K562 (cell line): ENCODE measurements around the gene FADS6. TPM values are rescaled to one million over a fixed set of nuclear protein-coding genes. Genes with fewer than 3 reads are reported as not detected.
"Not testable (repeated sequence)": the region's sequence is repeated elsewhere in the genome, so short reads cannot be mapped to it uniquely, and the experiment has no call there.

Source experiments
- ATAC-seq: fragments of 200-7000 bp; cut with Tn5 transposase; 3 replicates; pipeline ENCODE4 v1.9.1; 2020; ENCODE audit warnings: moderate library complexity
- BruUV-seq: library from RNA; stranded (reverse); fragments of 400-500 nt; replicated peaks from 2 replicates; lab custom pipeline; 2021; lab: Mats Ljungman, UMichigan
- CTCF ChIA-PET: fragments of 300-600 bp; formaldehyde crosslinking; extraction: SDS; loops from one replicate; lab custom pipeline; 2021; ENCODE audit warnings: low intra/inter-chr PET ratio; lab: Yijun Ruan, JAX
- POLR2A ChIA-PET: fragments of 300-600, 350-650 bp; sonication (Branson Sonifier 250); formaldehyde crosslinking; extraction: SDS; loops from one replicate; lab custom pipeline; 2021; ENCODE audit warnings: antibody characterized with exemption, inconsistent platforms; lab: Yijun Ruan, JAX
- DNase-seq, 4 experiments: peaks; one replicate each; pipeline versions ENCODE4 v3.0.0 to v3.0.0-alpha.2; 2011 to 2018; ENCODE audit warnings: low spot score in 3 of 4, mixed read lengths in 3 of 4; ENCODE audit errors: extremely low read depth in 1 of 4
- FAIRE-seq: peaks from 2 replicates; lab custom pipeline; 2011; peaks lifted over from hg19 to GRCh38; lab: Jason Lieb, UNC
- H2AFZ ChIP-seq: 2 replicates; pipeline ENCODE4 v1.6.0; 2011; ENCODE audit warnings: low read depth, low read length, control low read depth, inconsistent platforms
- H3K27ac ChIP-seq: fragments of 200-600 bp; 3 replicates; pipeline ENCODE4 v1.8.0; 2011; ENCODE audit warnings: low read depth, mild to moderate bottlenecking, control low read depth, inconsistent platforms, low read length, moderate library complexity, mixed read lengths; ENCODE audit errors: extremely low read depth
- H3K27me3 ChIP-seq, 2 experiments: fragments of 300-600 bp in 1 of 2; 2 replicates in 1 of 2; 3 replicates in 1 of 2; pipeline versions ENCODE4 v1.6.0 to v1.8.0; 2011; ENCODE audit warnings: inconsistent platforms in 2 of 2, low read length in 2 of 2, mild to moderate bottlenecking in 1 of 2, mixed read lengths in 1 of 2, moderate library complexity in 1 of 2; ENCODE audit not compliant: control insufficient read depth in 2 of 2, insufficient read depth in 2 of 2
- H3K36me3 ChIP-seq: fragments of 300-600 bp; 3 replicates; pipeline ENCODE4 v1.8.0; 2011; ENCODE audit warnings: mild to moderate bottlenecking, low read length, inconsistent platforms; ENCODE audit not compliant: control insufficient read depth, insufficient read depth
- H3K4me1 ChIP-seq, 2 experiments: fragments of 200-600 bp in 1 of 2; replicated peaks in 1 of 2; 2 replicates in 1 of 2; 3 replicates in 1 of 2; pipeline versions ENCODE4 v1.5.1 to v1.8.0; 2011; ENCODE audit warnings: inconsistent platforms in 2 of 2, low read length in 2 of 2, mild to moderate bottlenecking in 1 of 2, mixed read lengths in 1 of 2, moderate library complexity in 1 of 2; ENCODE audit not compliant: control insufficient read depth in 2 of 2, insufficient read depth in 2 of 2
- H3K4me2 ChIP-seq: 2 replicates; pipeline ENCODE4 v1.6.1; 2011; ENCODE audit warnings: low read length, control low read depth, inconsistent platforms, mixed read lengths; ENCODE audit not compliant: insufficient read depth
- H3K4me3 ChIP-seq: fragments of 200-600 bp; sonication (generic), shearing (Covaris generic); 2 replicates; pipeline ENCODE4 v1.5.1; 2016; ENCODE audit warnings: control low read depth, inconsistent platforms
- H3K79me2 ChIP-seq: fragments of 200-600 bp; 3 replicates; pipeline ENCODE4 v1.8.0; 2011; ENCODE audit warnings: low read length, inconsistent platforms; ENCODE audit not compliant: control insufficient read depth, insufficient read depth
- H3K9ac ChIP-seq, 2 experiments: 2 replicates each; pipeline versions ENCODE4 v1.6.0 to v1.6.1; 2011; ENCODE audit warnings: low read depth in 2 of 2, low read length in 2 of 2, control low read depth in 1 of 2, inconsistent platforms in 1 of 2, mild to moderate bottlenecking in 1 of 2, mixed read lengths in 1 of 2; ENCODE audit not compliant: insufficient read depth in 1 of 2
- H3K9me1 ChIP-seq: one replicate; pipeline ENCODE4 v1.6.0; 2011; ENCODE audit warnings: inconsistent platforms, mild to moderate bottlenecking, low read length, moderate library complexity; ENCODE audit not compliant: control insufficient read depth, insufficient read depth
- H3K9me3 ChIP-seq: replicated peaks from 2 replicates; pipeline ENCODE4 v1.5.1; 2011; ENCODE audit warnings: low read depth, low read length, inconsistent platforms; ENCODE audit not compliant: control insufficient read depth, insufficient read depth
- H4K20me1 ChIP-seq: replicated peaks from 2 replicates; pipeline ENCODE4 v1.6.1; 2011; ENCODE audit warnings: low read length, inconsistent platforms, mixed read lengths; ENCODE audit not compliant: control insufficient read depth, insufficient read depth
- ASH1L ChIP-seq: fragments of 450-650 bp; IDR thresholded peaks from 2 replicates; pipeline ENCODE4 v1.6.1; 2018; ENCODE audit warnings: borderline replicate concordance, mild to moderate bottlenecking, low read depth; ENCODE audit not compliant: partially characterized antibody
- C11orf30 ChIP-seq: fragments of 450-650 bp; IDR thresholded peaks from 2 replicates; pipeline ENCODE4 v1.6.1; 2016; ENCODE audit warnings: low read depth, mild to moderate bottlenecking
- FOS ChIP-seq: IDR thresholded peaks from 3 replicates; pipeline ENCODE4 v1.6.1; 2011; ENCODE audit not compliant: insufficient read length; ENCODE audit errors: extremely low read depth
- MEIS2 ChIP-seq: fragments of 450-650 bp; IDR thresholded peaks from 2 replicates; pipeline ENCODE4 v1.6.1; 2014; ENCODE audit warnings: mild to moderate bottlenecking; ENCODE audit not compliant: partially characterized antibody
- NFRKB ChIP-seq: fragments of 450-650 bp; IDR thresholded peaks from 2 replicates; pipeline ENCODE4 v1.6.1; 2016; ENCODE audit warnings: low read depth
- NFYB ChIP-seq: IDR thresholded peaks from 2 replicates; pipeline ENCODE4 v1.6.1; 2011; ENCODE audit warnings: mild to moderate bottlenecking, moderate library complexity; ENCODE audit not compliant: insufficient read length; ENCODE audit errors: extremely low read depth
- PBX2 ChIP-seq, 2 experiments: IDR thresholded peaks in 1 of 2; conservative IDR thresholded peaks in 1 of 2; 2 replicates each; pipeline ENCODE4 v1.6.1; 2016; ENCODE audit warnings: low read depth in 2 of 2, mild to moderate bottlenecking in 1 of 2, missing compliant biosample characterization in 1 of 2, missing genetic modification characterization in 1 of 2, moderate library complexity in 1 of 2
- PKNOX1 ChIP-seq: fragments of 450-650 bp; IDR thresholded peaks from 2 replicates; pipeline ENCODE4 v1.6.1; 2016
- POLR2A ChIP-seq: fragments of 450-650 bp; conservative IDR thresholded peaks from 2 replicates; pipeline ENCODE4 v1.6.1; 2016
- ZNF316 ChIP-seq: fragments of 450-650 bp; IDR thresholded peaks from 2 replicates; pipeline ENCODE4 v1.6.1; 2016
- WGBS: fragments of 100-300 bp; shearing (Covaris generic); methylation state at CpG from one replicate; pipeline ENCODE4 v1.1.6; 2016; ENCODE audit warnings: low coverage, mixed read lengths; ENCODE audit not compliant: insufficient coverage; ENCODE audit errors: missing lambda C conversion rate; 5-methylcytosine and 5-hydroxymethylcytosine counted together
- in situ Hi-C: fragments of 300-500 bp; cut with MboI; formaldehyde crosslinking; loops from 4 replicates; pipeline ENCODE4 v1.15.0; 2018; ENCODE audit warnings: inconsistent platforms, mixed read lengths
- intact Hi-C: fragments of 100-400 bp; cut with micrococcal nuclease; formaldehyde crosslinking; loops from 2 replicates; pipeline ENCODE4 v1.14.2; 2022
- polyA plus RNA-seq, 8 experiments: library from polyadenylated mRNA; depleted of rRNA in 4 of 8; stranded (reverse) in 5 of 8; unstranded in 3 of 8; fragments of >200 nt; fragmentation: Nextera tagmentation in 2 of 8; fragmentation: Illumina TruSeq in 1 of 8; extraction: Ambion mirVana in 2 of 8; extraction: Trizol in 1 of 8; gene quantifications; 2 replicates each; pipeline versions ENCODE4 v1.2.1 to v1.2.3, GENCODE V29; 2011 to 2014; ENCODE audit warnings: inconsistent platforms in 1 of 8, missing spikeins in 1 of 8
- total RNA-seq, 7 experiments: library from RNA; depleted of rRNA in 6 of 7; stranded (reverse); fragments of >200 nt in 6 of 7; fragmentation: Illumina TruSeq in 2 of 7; extraction: Trizol in 2 of 7; gene quantifications; 2 replicates each; pipeline versions ENCODE4 v1.2.1 to v1.2.3, GENCODE V29; 2011 to 2021; ENCODE audit warnings: low replicate concordance in 1 of 7

FADS6 gene
- total and polyA plus RNA-seq, 9 of the 15 experiments (the other 6 are each of a cell fraction or from before 2014, with no cell fraction given), result 0.18 to 0.22 TPM; not detected in 7

- DNase-seq, result peak in 1 of 4 experiments; percentile 38
- H3K27ac ChIP-seq, result not testable (repeated sequence)
- peak; percentile 72 for FAIRE-seq
Observed at GRCh38 chr17:74906214-74906793, 12.9 kb upstream of the FADS6 start.

More at GRCh38 chr17:74906214-74906793, 12.9 kb upstream of the FADS6 start:
- ATAC-seq; H4K20me1 ChIP-seq; H3K4me1 ChIP-seq; intact Hi-C loops; TF ChIP-seq PBX2 (CRISPR knock-in tag; IDR thresholded peaks at IDR 0.05; ENCODE audit: low read depth): not testable (repeated sequence)
- peak overlapping the region; percentile 55; the same call in 1 of the 2 replicates for H2AFZ ChIP-seq
- peak; percentile 51 for TF ChIP-seq NFYB
- peak; percentile 47; the same call in 1 of the 2 replicates for TF ChIP-seq POLR2A
- TF ChIP-seq MEIS2, result peak; percentile 54
- peak; percentile 82 for TF ChIP-seq ASH1L
- peak; percentile 68; the same call in 1 of the 2 replicates for TF ChIP-seq NFRKB
- TF ChIP-seq PBX2 (tag; conservative IDR thresholded peaks at IDR 0.05; ENCODE audit: low read depth), result 0 out of 2 replicates have a peak, but pooled peaks have one; percentile 17
- peak; percentile 40 for TF ChIP-seq FOS
- TF ChIP-seq PKNOX1, result peak; percentile 63
- 0 out of 2 replicates have a peak, but pooled peaks have one; percentile 6 for TF ChIP-seq C11orf30
- TF ChIP-seq ZNF316, result peak; percentile 48
- TF ChIP-seq, all 486 proteins: peak for 10; not testable (repeated sequence) for 476
- H3K9me1 ChIP-seq, CTCF ChIA-PET, H3K36me3 ChIP-seq, H3K4me2 ChIP-seq, H3K4me3 ChIP-seq, H3K79me2 ChIP-seq, H3K9me3 ChIP-seq, BruUV-seq, H3K9ac ChIP-seq, in situ Hi-C loops: not testable (repeated sequence)
- WGBS, result 33% methylated on average over 6 of the region's 6 CpGs
- POLR2A ChIA-PET, result interaction anchor here (0.7 to 1.5 kb wide), 7 partner anchors 10 to 49 kb away, joined by 3 to 8 read pairs (median 4); partner anchors contain the start of genes FADS6 and FDXR
- peaks cover 7 to 11% of the 10 kb centered on the region in 2 experiments; a peak in 4 of 5 replicates for H3K27me3 ChIP-seq
